Hematopoietic multipotent progenitor cell treated with erythropoietin and hydrocortisone succinate and interleukin-3 and kit ligand, for 6 days (in vitro differentiated cells): ENCODE measurements around the gene TSHZ2.

Source experiments
- DNase-seq: peaks from one replicate; pipeline ENCODE4 v3.0.0-alpha.2; 2015

Gene TSHZ2

GRCh38 chr20:53260591-53260990 lies 288.4 kb downstream of the TSHZ2 start:
- no peak for DNase-seq

GRCh38 chr20:53262365-53262764 lies 290.2 kb downstream of the TSHZ2 start:
- DNase-seq = no peak

GRCh38 chr20:53263554-53264438 lies 291.6 kb downstream of the TSHZ2 start:
- DNase-seq = no peak

- no peak for DNase-seq
These were observed 292.4 kb downstream of the TSHZ2 start for GRCh38 chr20:53264604-53265003.

- DNase-seq = no peak
These were observed 293.2 kb downstream of the TSHZ2 start for GRCh38 chr20:53265304-53265875.

GRCh38 chr20:53269380-53269779 lies 297.2 kb downstream of the TSHZ2 start:
- DNase-seq = no peak

GRCh38 chr20:53270792-53271375 lies 298.7 kb downstream of the TSHZ2 start:
- DNase-seq = no peak

GRCh38 chr20:53274365-53274764 lies 302.2 kb downstream of the TSHZ2 start:
- DNase-seq = no peak

GRCh38 chr20:53274807-53275206 lies 302.6 kb downstream of the TSHZ2 start:
- no peak for DNase-seq

- DNase-seq = no peak
These were observed 304.0 kb downstream of the TSHZ2 start for GRCh38 chr20:53276143-53276542.

GRCh38 chr20:53278555-53278954 lies 306.4 kb downstream of the TSHZ2 start:
- DNase-seq = no peak

GRCh38 chr20:53279735-53280134 lies 307.6 kb downstream of the TSHZ2 start:
- no peak for DNase-seq

GRCh38 chr20:53281557-53282117 lies 309.5 kb downstream of the TSHZ2 start:
- DNase-seq = no peak

- no peak for DNase-seq
These were observed 310.2 kb downstream of the TSHZ2 start for GRCh38 chr20:53282217-53282955.

- no peak for DNase-seq
These were observed 310.9 kb downstream of the TSHZ2 start for GRCh38 chr20:53283011-53283410.

GRCh38 chr20:53283597-53283996 lies 311.4 kb downstream of the TSHZ2 start:
- DNase-seq = no peak

GRCh38 chr20:53284256-53284655 lies 312.1 kb downstream of the TSHZ2 start:
- DNase-seq = no peak

- no peak for DNase-seq
These were observed 312.5 kb downstream of the TSHZ2 start for GRCh38 chr20:53284696-53285095.

- no peak for DNase-seq
These were observed 315.3 kb downstream of the TSHZ2 start for GRCh38 chr20:53287357-53288042.

GRCh38 chr20:53291548-53291947 lies 319.4 kb downstream of the TSHZ2 start:
- peak; percentile 20 for DNase-seq

GRCh38 chr20:53292347-53292746 lies 320.2 kb downstream of the TSHZ2 start:
- no peak for DNase-seq

- DNase-seq = no peak
These were observed 322.6 kb downstream of the TSHZ2 start for GRCh38 chr20:53294804-53295203.
